ENCODE results near the gene TGFBRAP1.
"Not testable (repeated sequence)": the region's sequence is repeated elsewhere in the genome, so short reads cannot be mapped to it uniquely, and the experiment has no call there.

TGFBRAP1 gene

GRCh38 chr2:105329197-105329554, 359 bp downstream of the TGFBRAP1 start:
- Histone ChIP-seq H3K9ac (peak overlapping the region; percentile 66; the same call in 1 of the 2 replicates), H3K4me3 (IDR thresholded peaks at IDR 0.05; ENCODE audit: insufficient read depth, low read depth, low read length) (peak overlapping the region; percentile 51), H3K36me3 (ENCODE audit: insufficient read depth) (no peaks in the 10 kb centered on the region), H3K4me1 (ENCODE audit: low read depth, poor library complexity, severe bottlenecking) (peaks cover 24% of the 10 kb centered on the region), H3K27me3 (ENCODE audit: insufficient read depth, low read depth) (no peaks in the 10 kb centered on the region), H3K4me2 (peak overlapping the region; percentile 78), H3K27ac (peak overlapping the region; percentile 13; the same call in 1 of the 2 replicates), H2AFZ (ENCODE audit: low read depth) (peak overlapping the region; percentile 66), H4K20me1 (ENCODE audit: insufficient read depth) (no peaks in the 10 kb centered on the region), H3K79me2 (ENCODE audit: insufficient read depth, low read depth) (peaks cover 35% of the 10 kb centered on the region)
- TF ChIP-seq CTCF (conservative IDR thresholded peaks at IDR 0.05; ENCODE audit: low read depth, low read length), result no peak

GRCh38 chr2:105328281-105329196, 996 bp downstream of the TGFBRAP1 start:
- Histone ChIP-seq H3K9ac (peak overlapping the region; percentile 66; the same call in 1 of the 2 replicates), H3K4me3 (IDR thresholded peaks at IDR 0.05; ENCODE audit: insufficient read depth, low read depth, low read length) (peak overlapping the region; percentile 51), H3K79me2 (ENCODE audit: insufficient read depth, low read depth) (peaks cover 36% of the 10 kb centered on the region), H4K20me1 (ENCODE audit: insufficient read depth) (no peaks in the 10 kb centered on the region), H3K4me2 (peak overlapping the region; percentile 78), H3K36me3 (ENCODE audit: insufficient read depth) (no peaks in the 10 kb centered on the region), H2AFZ (ENCODE audit: low read depth) (peak overlapping the region; percentile 66), H3K27me3 (ENCODE audit: insufficient read depth, low read depth) (no peaks in the 10 kb centered on the region), H3K27ac (peak overlapping the region; percentile 13; the same call in 1 of the 2 replicates), H3K4me1 (ENCODE audit: low read depth, poor library complexity, severe bottlenecking) (peaks cover 24% of the 10 kb centered on the region)
- TF ChIP-seq CTCF (conservative IDR thresholded peaks at IDR 0.05; ENCODE audit: low read depth, low read length), result no peak

GRCh38 chr2:105327690-105328089, 1.8 kb downstream of the TGFBRAP1 start:
- Histone ChIP-seq H2AFZ (ENCODE audit: low read depth) (no peak overlapping the region), H3K27ac (no peak overlapping the region), H3K79me2 (ENCODE audit: insufficient read depth, low read depth) (peaks cover 40% of the 10 kb centered on the region), H3K4me2 (no peak overlapping the region), H3K27me3 (ENCODE audit: insufficient read depth, low read depth) (no peaks in the 10 kb centered on the region), H3K4me3 (IDR thresholded peaks at IDR 0.05; ENCODE audit: insufficient read depth, low read depth, low read length) (no peak overlapping the region), H4K20me1 (ENCODE audit: insufficient read depth) (no peaks in the 10 kb centered on the region), H3K4me1 (ENCODE audit: low read depth, poor library complexity, severe bottlenecking) (peaks cover 24% of the 10 kb centered on the region), H3K9ac (no peak overlapping the region), H3K36me3 (ENCODE audit: insufficient read depth) (no peaks in the 10 kb centered on the region)
- TF ChIP-seq CTCF (conservative IDR thresholded peaks at IDR 0.05; ENCODE audit: low read depth, low read length), result no peak

GRCh38 chr2:105327271-105327670, 2.3 kb downstream of the TGFBRAP1 start:
- H2AFZ ChIP-seq (ENCODE audit: low read depth); H3K4me3 ChIP-seq (IDR thresholded peaks at IDR 0.05; ENCODE audit: insufficient read depth, low read depth, low read length); H3K9ac ChIP-seq; H4K20me1 ChIP-seq (ENCODE audit: insufficient read depth); H3K4me2 ChIP-seq; H3K36me3 ChIP-seq (ENCODE audit: insufficient read depth); H3K27ac ChIP-seq; H3K27me3 ChIP-seq (ENCODE audit: insufficient read depth, low read depth): not testable (repeated sequence)
- Histone ChIP-seq H3K4me1 (ENCODE audit: low read depth, poor library complexity, severe bottlenecking) (peaks cover 24% of the 10 kb centered on the region), H3K79me2 (ENCODE audit: insufficient read depth, low read depth) (peaks cover 45% of the 10 kb centered on the region)
